Fibroblast of villous mesenchyme (primary cell): ENCODE measurements around the gene EXOC4. TPM values are rescaled to one million over a fixed set of nuclear protein-coding genes. Genes with fewer than 3 reads are reported as not detected.
"Not testable (repeated sequence)": the region's sequence is repeated elsewhere in the genome, so short reads cannot be mapped to it uniquely, and the experiment has no call there.

Experiments used
- DNase-seq: peaks from one replicate; pipeline ENCODE4 v3.0.0-alpha.2; 2010; ENCODE audit warnings: low read depth
- H3K4me3 ChIP-seq: 2 replicates; pipeline ENCODE4 v1.5.1; 2011; ENCODE audit warnings: low read depth, mild to moderate bottlenecking, low read length
- CTCF ChIP-seq: IDR thresholded peaks from 2 replicates; pipeline ENCODE4 v1.5.1; 2012; ENCODE audit warnings: low read depth, mild to moderate bottlenecking, low read length; ENCODE audit not compliant: insufficient read depth
- total RNA-seq: library from RNA; depleted of rRNA; stranded (reverse); fragments of >200 nt; gene quantifications from 2 replicates; pipeline ENCODE4 v1.2.3, GENCODE V29; 2012

EXOC4 gene
- total RNA-seq, 1 donor, result 106 TPM

GRCh38 chr7:133904776-133905175 lies 651.9 kb downstream of the EXOC4 start:
- no peak for TF ChIP-seq CTCF
- no peak overlapping the region for H3K4me3 ChIP-seq
- no peak for DNase-seq

- DNase-seq, H3K4me3 ChIP-seq: not testable (repeated sequence)
Observed at GRCh38 chr7:133906553-133906952, 653.7 kb downstream of the EXOC4 start.

- TF ChIP-seq CTCF, result no peak
- H3K4me3 ChIP-seq, result no peak overlapping the region
- DNase-seq, result no peak
Observed at GRCh38 chr7:133910761-133911160, 657.9 kb downstream of the EXOC4 start.

GRCh38 chr7:133911724-133912123 lies 658.8 kb downstream of the EXOC4 start:
- no peak for TF ChIP-seq CTCF
- DNase-seq, result no peak
- H3K4me3 ChIP-seq, result no peak overlapping the region

- DNase-seq, result no peak
- H3K4me3 ChIP-seq, result no peak overlapping the region
- TF ChIP-seq CTCF, result no peak
Observed at GRCh38 chr7:133912916-133913697, 660.2 kb downstream of the EXOC4 start.

- no peak for DNase-seq
- no peak for TF ChIP-seq CTCF
- H3K4me3 ChIP-seq, result no peak overlapping the region
Observed at GRCh38 chr7:133916621-133917020, 663.7 kb downstream of the EXOC4 start.

- no peak for TF ChIP-seq CTCF
- no peak overlapping the region for H3K4me3 ChIP-seq
- no peak for DNase-seq
Observed at GRCh38 chr7:133919810-133920209, 666.9 kb downstream of the EXOC4 start.
